ENCODE results near the gene ZEB1. TPM values are rescaled to one million over a fixed set of nuclear protein-coding genes. Genes with fewer than 3 reads are reported as not detected.

The ZEB1 gene
- total and polyA plus RNA-seq, 2 of the 8 experiments (the other 6 are each of a cell fraction or from before 2014, with no cell fraction given): 0.08 to 0.15 TPM

DNA sequence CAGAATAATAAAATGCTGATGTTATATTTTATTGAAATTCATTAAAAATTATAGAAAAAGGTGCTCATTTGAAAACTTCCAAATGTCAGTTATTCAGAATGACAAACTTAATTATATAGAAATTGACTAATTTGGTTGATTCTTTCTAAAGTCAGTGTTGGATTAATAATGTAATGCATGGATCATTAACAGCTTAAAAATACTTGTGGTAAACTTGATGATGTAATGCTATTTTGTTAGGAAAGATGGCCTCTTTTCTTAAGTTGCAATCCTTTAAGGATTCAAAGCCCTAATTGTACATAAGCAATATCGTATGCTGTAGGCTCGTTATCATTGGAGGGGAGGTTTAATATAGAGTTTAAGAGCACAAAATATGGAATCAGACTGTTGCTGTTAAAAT, 141.2 kb downstream of the ZEB1 start:
- Histone ChIP-seq H2BK120ac (replicated peaks; ENCODE audit: low read depth, low read length) (no peak overlapping the region), H3K23me2 (ENCODE audit: low read depth, low read length) (no peaks in the 10 kb centered on the region; the same call in 1 of the 2 replicates), H3K18ac (ENCODE audit: extremely low read depth, low read length) (no peak overlapping the region), H4K91ac (replicated peaks; ENCODE audit: insufficient read length, low read length) (no peak overlapping the region), H3K4me1 (replicated peaks in 1 of 4; ENCODE audit: control insufficient read depth in 3 of 4, insufficient read depth in 4 of 4, low read length in 3 of 4) (no peaks in the 10 kb centered on the region), H3K36me3 (ENCODE audit: control insufficient read depth in 2 of 4, insufficient read depth in 4 of 4, low read length in 3 of 4) (no peaks in the 10 kb centered on the region), H3K4ac (replicated peaks; ENCODE audit: insufficient read length, low read depth, low read length) (no peak overlapping the region), H4K20me1 (replicated peaks in 1 of 2; ENCODE audit: control insufficient read depth in 1 of 2, insufficient read depth in 2 of 2, low read length in 2 of 2) (no peaks in the 10 kb centered on the region), H3K56ac (replicated peaks; ENCODE audit: insufficient read length, low read depth, low read length) (no peak overlapping the region), H2BK20ac (ENCODE audit: low read length) (no peak overlapping the region), H3K27ac (ENCODE audit: low read depth, low read length) (no peak overlapping the region), H4K5ac (ENCODE audit: insufficient read length, low read depth, low read length) (no peak overlapping the region), H3K23ac (ENCODE audit: insufficient read length) (no peak overlapping the region), H4K8ac (ENCODE audit: extremely low read depth, insufficient read depth, low read length) (no peak overlapping the region), H3K27me3 (replicated peaks in 1 of 4; ENCODE audit: control insufficient read depth in 3 of 4, extremely low read depth in 1 of 4, insufficient read depth in 3 of 4, low read length in 3 of 4) (no peaks in the 10 kb centered on the region), H3K79me2 (ENCODE audit: control insufficient read depth in 1 of 2, insufficient read depth in 2 of 2, low read length in 2 of 2) (no peaks in the 10 kb centered on the region), H3K9ac (replicated peaks in 1 of 4; ENCODE audit: extremely low read depth in 1 of 4, low read depth in 3 of 4, low read length in 3 of 4) (no peak overlapping the region), H3K4me2 (ENCODE audit: insufficient read depth in 1 of 2, low read depth in 2 of 2, low read length in 2 of 2) (no peak overlapping the region), H3K14ac (ENCODE audit: insufficient read length) (no peak overlapping the region), H2BK15ac (ENCODE audit: low read length) (no peak overlapping the region), H2BK5ac (ENCODE audit: low read depth, low read length) (no peak overlapping the region), H2AFZ (ENCODE audit: low read length) (no peak overlapping the region), H2BK12ac (ENCODE audit: low read depth, low read length) (no peak overlapping the region), H3K4me3 (ENCODE audit: extremely low read depth in 1 of 4, insufficient read depth in 2 of 4, low read depth in 3 of 4, low read length in 4 of 4) (no peak overlapping the region), H3K79me1 (ENCODE audit: low read depth, low read length) (no peaks in the 10 kb centered on the region), H2AK5ac (ENCODE audit: low read depth, low read length) (no peak overlapping the region), H3K9me3 (ENCODE audit: insufficient read depth in 2 of 2, low read depth in 1 of 2, low read length in 1 of 2) (no peaks in the 10 kb centered on the region)
- WGBS, 2 experiments (ENCODE audit: extremely low coverage in 1 of 2, insufficient coverage in 1 of 2, insufficient read length in 1 of 2, insufficient replicate concordance in 2 of 2, low coverage in 1 of 2, low lambda C conversion rate in 2 of 2, missing lambda C conversion rate in 1 of 2): 92% methylated on average over 2 of the region's 2 CpGs; no CpG with 5 or more reads in 1 of the 2 experiments
- DNase-seq (ENCODE audit: low read depth in 1 of 2, low spot score in 2 of 2) (no peak), FAIRE-seq (no peak)
- ChIA-PET CTCF (ENCODE audit: partially characterized antibody) (interaction anchor here (0.7 to 0.8 kb wide), 2 partner anchors 171 to 677 kb away, joined by 3 read pairs; no protein-coding TSS in a partner anchor), POLR2A (ENCODE audit: partially characterized antibody) (no interaction called here)
- TF ChIP-seq NANOG (IDR thresholded peaks at IDR 0.05; ENCODE audit: insufficient read depth, low read depth, low read length, poor library complexity, severe bottlenecking) (no peak), BCL11A (IDR thresholded peaks at IDR 0.05; ENCODE audit: low read depth in 2 of 2, low read length in 2 of 2) (no peak), TCF12 (IDR thresholded peaks at IDR 0.05; ENCODE audit: low read depth, low read length) (no peak), TBP (IDR thresholded peaks at IDR 0.05; ENCODE audit: low read depth, low read length) (no peak), EGR1 (IDR thresholded peaks at IDR 0.05; ENCODE audit: borderline replicate concordance, low read depth, low read length) (no peak)
- TF ChIP-seq, protein P1, sequence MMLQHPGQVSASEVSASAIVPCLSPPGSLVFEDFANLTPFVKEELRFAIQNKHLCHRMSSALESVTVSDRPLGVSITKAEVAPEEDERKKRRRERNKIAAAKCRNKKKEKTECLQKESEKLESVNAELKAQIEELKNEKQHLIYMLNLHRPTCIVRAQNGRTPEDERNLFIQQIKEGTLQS (IDR thresholded peaks at IDR 0.05; ENCODE audit: insufficient read depth, low read depth, low read length): no peak
